ENCODE data around the gene LCE4A.

Gene LCE4A

DNA sequence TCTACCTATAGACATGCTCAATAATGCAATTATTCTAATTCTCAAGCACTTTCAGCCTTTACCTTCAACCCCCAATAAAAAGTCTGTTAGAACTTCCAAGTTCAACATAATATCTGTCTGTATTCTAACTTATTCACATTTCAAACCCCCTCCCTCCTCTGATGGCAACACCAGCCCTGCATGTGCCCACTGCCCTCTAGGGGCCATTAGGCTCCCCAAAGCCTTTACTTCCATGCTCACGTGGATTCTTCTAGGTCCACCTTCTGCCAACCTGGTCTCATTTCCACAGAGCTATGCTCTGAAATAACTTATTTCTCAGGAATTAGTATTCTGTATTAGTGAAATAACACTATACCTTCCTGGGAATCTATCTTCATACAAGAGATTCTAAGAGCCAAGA is 27.7 kb downstream of the LCE4A start:
- H3K9me3 Mint-ChIP-seq: no peaks in the 10 kb centered on the region
- ATAC-seq (no peak), DNase-seq (ENCODE audit: low spot score in 2 of 2) (no peak)
- H3K4me3 Mint-ChIP-seq: no peak overlapping the region
- no peak overlapping the region for H3K27ac Mint-ChIP-seq
- H3K36me3 Mint-ChIP-seq: no peaks in the 10 kb centered on the region
- no peaks in the 10 kb centered on the region for H3K4me1 Mint-ChIP-seq

DNA sequence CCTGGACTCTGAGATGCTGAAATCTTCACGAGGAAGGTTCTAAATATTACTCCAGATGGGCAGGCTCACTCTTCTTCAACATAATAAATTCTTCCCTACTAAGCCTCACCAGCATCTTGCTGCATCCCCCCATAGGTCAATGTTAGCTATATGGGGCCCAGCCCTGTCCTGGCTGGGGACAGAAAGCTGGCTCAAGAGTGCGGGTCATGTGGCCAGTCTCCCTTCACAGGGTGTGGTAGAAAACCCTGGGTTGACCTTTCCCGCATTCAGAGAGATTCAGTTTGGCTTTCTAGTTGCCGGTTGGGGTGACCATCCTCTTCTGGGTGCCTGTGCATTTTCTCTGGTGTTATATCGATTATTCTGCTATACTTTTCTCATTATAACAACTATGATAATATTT is 30.0 kb downstream of the LCE4A start:
- no peak overlapping the region for H3K27ac Mint-ChIP-seq

DNA sequence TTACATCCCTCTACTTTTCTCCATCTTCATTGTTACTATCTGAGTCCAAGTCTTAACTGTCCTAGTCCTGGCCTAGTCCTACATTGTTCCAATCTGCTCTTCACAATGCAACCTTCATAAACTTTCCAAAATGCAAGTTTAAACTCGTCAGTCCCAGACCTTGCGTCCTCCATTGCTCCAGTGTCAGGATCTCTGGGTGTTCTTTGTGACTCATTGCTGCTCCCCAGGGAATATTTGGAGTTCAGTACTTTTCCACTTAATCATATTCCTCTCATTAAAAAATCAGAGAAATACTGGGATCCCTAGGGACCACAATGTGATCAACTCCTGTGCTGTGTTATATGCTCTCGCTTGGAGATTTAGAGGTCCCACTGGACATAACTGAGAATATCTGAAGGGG is 31.9 kb downstream of the LCE4A start:
- Mint-ChIP-seq H3K36me3 (no peaks in the 10 kb centered on the region), H3K9me3 (no peaks in the 10 kb centered on the region), H3K27ac (no peak overlapping the region), H3K4me1 (no peaks in the 10 kb centered on the region), H3K4me3 (no peak overlapping the region)
- no peak for ATAC-seq
- DNase-seq (ENCODE audit: low spot score in 2 of 2): no peak

More for the DNA sequence above, 30.0 kb downstream of the LCE4A start:
- Mint-ChIP-seq H3K36me3 (no peaks in the 10 kb centered on the region), H3K9me3 (no peaks in the 10 kb centered on the region), H3K4me3 (no peak overlapping the region), H3K4me1 (no peaks in the 10 kb centered on the region)
- no peak for DNase-seq (ENCODE audit: low spot score in 2 of 2)
- ATAC-seq: no peak

DNA sequence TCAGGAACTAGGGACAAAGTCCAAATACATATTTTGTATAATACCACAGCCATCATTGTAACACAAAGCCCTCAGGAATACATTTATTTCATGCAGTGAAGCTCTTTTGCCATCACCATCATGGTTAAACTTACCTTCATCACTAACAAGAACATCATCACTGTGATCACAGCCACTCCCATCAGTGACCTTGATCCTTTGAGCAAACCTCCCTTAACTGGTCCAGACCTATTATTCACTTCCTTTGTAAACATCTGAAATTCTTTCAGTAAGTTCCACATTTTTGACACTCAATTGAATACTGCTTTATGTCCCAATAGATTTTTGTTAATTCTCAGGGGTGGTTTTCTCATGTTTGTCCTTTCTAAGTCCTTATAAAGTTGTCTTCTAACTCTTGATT is 33.7 kb downstream of the LCE4A start:
- Mint-ChIP-seq H3K4me1 (no peaks in the 10 kb centered on the region), H3K27ac (no peak overlapping the region), H3K9me3 (no peaks in the 10 kb centered on the region), H3K4me3 (no peak overlapping the region), H3K36me3 (no peaks in the 10 kb centered on the region)
- ATAC-seq (no peak), DNase-seq (ENCODE audit: low spot score in 2 of 2) (no peak)

DNA sequence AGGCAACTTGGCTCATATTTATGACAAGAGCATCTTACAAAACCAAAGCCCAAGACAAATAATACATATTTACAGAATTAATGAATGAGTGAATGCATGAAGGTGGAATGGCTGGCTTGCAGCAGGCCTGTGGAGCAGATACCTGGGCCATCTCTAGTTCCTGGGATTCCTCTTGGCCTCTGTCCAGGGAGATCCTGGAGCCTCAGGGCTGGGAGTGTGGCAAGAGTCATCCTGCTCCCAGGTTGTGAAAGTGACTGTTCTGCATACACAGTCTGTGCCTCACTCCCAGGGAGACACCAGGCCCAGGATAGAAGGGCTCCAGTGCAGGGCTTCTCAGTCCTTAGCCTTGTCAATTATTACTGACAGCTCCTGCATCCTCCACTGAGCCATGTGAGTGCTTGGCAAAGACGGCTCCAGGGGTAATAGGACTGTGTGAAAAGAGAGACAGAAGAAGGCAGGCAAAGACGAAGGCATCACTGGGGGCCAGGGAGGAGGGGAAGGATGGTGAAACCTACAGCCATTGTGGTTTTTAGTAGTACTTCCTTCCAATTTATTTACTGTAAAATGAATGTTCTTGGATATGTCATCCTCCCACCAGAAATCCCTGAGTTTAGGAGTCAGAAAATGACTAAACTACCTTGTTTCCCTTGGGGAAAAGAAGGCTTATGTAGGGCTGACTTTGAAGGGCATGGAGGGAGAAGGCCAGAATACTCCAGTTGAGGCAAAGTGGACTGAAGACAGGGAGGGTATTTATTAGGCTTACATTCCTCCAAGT is 35.6 kb downstream of the LCE4A start:
- ATAC-seq (no peak), DNase-seq (ENCODE audit: low spot score in 2 of 2) (no peak)
- H3K9me3 Mint-ChIP-seq: no peaks in the 10 kb centered on the region
- no peaks in the 10 kb centered on the region for H3K4me1 Mint-ChIP-seq
- H3K4me3 Mint-ChIP-seq: no peak overlapping the region
- H3K36me3 Mint-ChIP-seq: no peaks in the 10 kb centered on the region
- no peak overlapping the region for H3K27ac Mint-ChIP-seq

DNA sequence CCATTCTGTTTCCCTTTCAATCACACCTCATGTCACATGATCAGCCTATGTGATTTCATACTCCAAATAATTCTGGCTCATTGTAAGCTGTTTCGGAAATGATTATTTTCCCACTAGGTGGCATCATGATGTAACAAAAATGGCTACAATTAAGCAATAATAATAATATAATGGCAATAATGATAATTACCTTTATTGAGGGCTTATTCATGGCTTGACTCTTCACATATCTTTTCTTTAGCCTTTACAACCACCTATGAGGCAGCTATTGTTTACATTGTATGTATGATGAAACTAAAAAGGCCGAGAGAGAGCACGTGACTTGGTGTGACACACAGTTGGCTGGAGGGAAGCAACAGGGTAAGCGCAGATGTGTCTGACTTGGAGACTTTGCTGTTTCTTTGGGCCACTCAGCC is 37.3 kb downstream of the LCE4A start:
- H3K36me3 Mint-ChIP-seq: no peaks in the 10 kb centered on the region
- no peak overlapping the region for H3K27ac Mint-ChIP-seq
- ATAC-seq: no peak
- no peak overlapping the region for H3K4me3 Mint-ChIP-seq
- no peaks in the 10 kb centered on the region for H3K9me3 Mint-ChIP-seq
- DNase-seq (ENCODE audit: low spot score in 2 of 2): no peak
- H3K4me1 Mint-ChIP-seq: no peaks in the 10 kb centered on the region

DNA sequence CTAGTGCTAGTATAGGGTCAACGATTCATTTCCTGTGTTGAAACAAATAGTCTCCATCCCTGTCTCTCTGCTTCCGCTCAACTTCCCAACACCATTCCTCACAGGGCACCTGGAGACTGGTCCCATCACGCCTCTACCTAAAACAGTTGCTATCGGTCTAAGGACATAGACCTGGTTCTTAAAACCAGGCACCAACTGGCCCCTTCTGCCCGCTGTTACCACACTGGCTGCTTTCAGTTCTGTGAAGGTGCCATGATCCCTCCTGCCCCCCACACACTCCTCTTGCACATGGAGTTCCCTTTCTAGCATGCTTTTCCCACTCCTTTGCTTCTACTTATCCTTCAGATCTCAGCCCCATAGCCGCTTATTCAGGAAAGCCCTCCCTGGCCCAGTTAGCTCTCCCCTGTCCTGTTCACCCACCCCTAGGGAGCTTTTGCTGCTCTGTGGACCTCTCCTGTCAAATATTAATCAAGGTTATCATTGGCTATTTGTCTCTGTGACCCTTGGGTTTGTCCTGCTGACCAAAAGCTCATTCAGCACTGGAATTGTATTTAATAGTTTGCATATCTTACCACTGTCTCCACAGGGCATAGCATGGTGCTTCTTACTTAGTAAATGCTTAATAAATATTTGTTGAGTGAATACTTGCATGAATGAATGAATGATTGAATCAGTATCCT is 37.9 kb downstream of the LCE4A start:
- DNase-seq (ENCODE audit: low spot score in 2 of 2) (no peak), ATAC-seq (no peak)
- Mint-ChIP-seq H3K27ac (no peak overlapping the region), H3K4me3 (no peak overlapping the region), H3K36me3 (no peaks in the 10 kb centered on the region), H3K9me3 (no peaks in the 10 kb centered on the region), H3K4me1 (no peaks in the 10 kb centered on the region)

DNA sequence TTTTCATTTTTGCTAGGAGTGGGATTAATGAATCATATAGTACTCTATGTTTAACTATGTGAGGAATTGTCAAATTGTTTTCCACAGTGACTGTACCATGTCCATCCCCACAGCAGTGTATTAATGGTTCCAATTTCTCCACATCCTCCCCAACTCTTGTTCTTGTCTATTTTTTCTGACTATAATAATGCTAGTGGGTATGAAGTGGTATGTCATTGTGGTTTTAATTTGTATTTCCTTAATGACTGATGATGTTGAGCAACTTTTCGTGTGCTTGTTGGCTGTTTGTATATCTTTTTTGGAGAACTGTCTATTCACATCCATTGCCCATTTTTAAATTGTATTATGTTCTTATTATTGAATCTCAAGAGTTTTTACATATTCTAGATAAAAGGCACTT is 39.9 kb downstream of the LCE4A start:
- Mint-ChIP-seq H3K4me3 (no peak overlapping the region), H3K27ac (no peak overlapping the region), H3K36me3 (no peaks in the 10 kb centered on the region), H3K9me3 (no peaks in the 10 kb centered on the region), H3K4me1 (no peaks in the 10 kb centered on the region)
- no peak for DNase-seq (ENCODE audit: low spot score in 2 of 2)
- no peak for ATAC-seq

DNA sequence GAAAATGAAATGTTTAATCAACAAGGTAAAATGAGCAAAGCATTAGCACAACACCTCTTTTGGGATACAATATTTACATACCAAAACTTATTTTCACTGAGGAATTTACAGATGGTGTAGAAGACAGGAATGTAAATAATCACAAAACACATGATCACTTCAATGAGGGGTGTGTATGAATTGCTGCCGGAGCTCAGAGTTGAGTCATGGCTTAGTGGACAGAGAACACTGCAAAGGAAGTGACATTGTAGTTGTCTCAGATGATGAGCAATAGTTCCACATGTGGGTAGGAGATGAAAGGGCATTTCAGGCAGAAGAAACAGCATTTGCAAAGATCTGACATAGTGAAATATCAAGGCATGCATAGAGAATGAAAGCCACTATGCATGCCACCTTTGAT is 44.3 kb downstream of the LCE4A start:
- H3K4me3 Mint-ChIP-seq: no peak overlapping the region
- ATAC-seq: peak; percentile 34
- no peaks in the 10 kb centered on the region for H3K9me3 Mint-ChIP-seq
- H3K36me3 Mint-ChIP-seq: no peaks in the 10 kb centered on the region
- no peak overlapping the region for H3K27ac Mint-ChIP-seq
- no peak for DNase-seq (ENCODE audit: low spot score in 2 of 2)
- H3K4me1 Mint-ChIP-seq: no peaks in the 10 kb centered on the region

DNA sequence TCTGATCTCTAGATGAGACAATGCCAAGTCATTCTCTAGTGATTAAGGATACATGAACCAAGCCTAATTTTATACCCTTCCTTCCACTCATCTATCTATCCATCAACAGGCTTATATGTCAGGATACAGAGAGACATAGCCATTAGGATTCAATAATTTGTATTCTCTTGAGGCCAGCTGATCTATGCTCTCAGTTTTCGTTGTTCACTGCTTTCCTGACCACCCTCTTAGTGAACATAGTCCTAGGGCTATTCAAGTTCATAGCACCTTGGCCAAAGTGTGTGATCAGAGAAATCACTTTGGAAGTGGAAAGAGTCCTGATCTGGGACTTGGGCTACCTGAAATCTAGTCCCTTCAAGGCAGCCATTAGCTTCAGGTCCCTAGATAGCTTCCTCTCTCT is 45.6 kb downstream of the LCE4A start:
- Mint-ChIP-seq H3K4me3 (no peak overlapping the region), H3K27ac (no peak overlapping the region), H3K36me3 (no peaks in the 10 kb centered on the region), H3K4me1 (no peaks in the 10 kb centered on the region), H3K9me3 (no peaks in the 10 kb centered on the region)
- no peak for DNase-seq (ENCODE audit: low spot score in 2 of 2)
- no peak for ATAC-seq

DNA sequence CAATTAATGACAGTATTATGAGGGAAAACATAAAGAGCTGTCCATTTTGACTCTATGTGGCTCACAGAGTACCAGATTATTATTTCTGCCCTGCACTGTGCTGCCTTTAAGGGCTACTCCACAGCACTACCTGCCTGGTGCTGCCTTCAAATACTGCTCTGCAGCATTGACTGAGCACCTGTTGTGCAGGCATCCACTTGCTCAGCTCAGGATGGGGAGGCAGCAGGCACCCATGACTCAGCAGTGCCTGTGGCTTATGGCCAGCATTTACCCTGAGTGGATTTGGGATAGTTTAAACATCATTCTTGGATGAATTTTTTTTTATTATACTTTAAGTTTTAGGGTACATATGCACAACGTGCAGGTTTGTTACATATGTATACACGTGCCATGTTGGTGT is 48.9 kb downstream of the LCE4A start:
- Mint-ChIP-seq H3K4me3 (no peak overlapping the region), H3K4me1 (no peaks in the 10 kb centered on the region)
- ATAC-seq: no peak

DNA sequence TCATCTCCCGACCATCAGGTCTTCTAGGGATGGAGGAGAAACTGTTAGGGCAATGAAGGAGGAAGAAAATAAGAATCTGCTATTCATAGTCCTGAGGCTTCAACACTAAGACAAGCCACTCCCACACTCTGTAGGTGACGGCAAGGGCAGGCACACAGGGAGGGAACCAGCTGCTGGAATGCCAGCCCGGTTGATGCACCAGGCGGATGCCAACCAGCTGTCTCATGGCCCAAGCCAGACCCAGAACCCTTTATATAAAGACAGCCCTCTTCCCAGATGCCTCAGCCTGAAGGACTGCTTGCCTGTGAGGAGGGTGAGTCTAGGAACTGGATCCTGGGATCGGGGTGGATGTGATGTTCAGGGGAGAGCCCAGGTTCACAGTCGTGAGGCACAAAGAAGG is 49.8 kb downstream of the LCE4A start, which contains the start of gene KPRP:
Gene KPRP (plus strand): TSS at position 279 of the 400 bp plus-strand sequence. CDS start 1,564 bp downstream, outside the sequence.
- ATAC-seq (peak; percentile 12), DNase-seq (ENCODE audit: low spot score in 2 of 2) (no peak)
- no peak within 1 kb of the TSS for H3K4me3 Mint-ChIP-seq
- H3K36me3 Mint-ChIP-seq: no peaks in the 10 kb centered on the region
- H3K27ac Mint-ChIP-seq: no peak within 1 kb of the TSS
- no peaks in the 10 kb centered on the region for H3K4me1 Mint-ChIP-seq
- no peaks in the 10 kb centered on the region for H3K9me3 Mint-ChIP-seq

More for the DNA sequence above, 48.9 kb downstream of the LCE4A start:
- H3K9me3 Mint-ChIP-seq: no peaks in the 10 kb centered on the region
- no peak overlapping the region for H3K27ac Mint-ChIP-seq
- H3K36me3 Mint-ChIP-seq: no peaks in the 10 kb centered on the region
- no peak for DNase-seq (ENCODE audit: low spot score in 2 of 2)

DNA sequence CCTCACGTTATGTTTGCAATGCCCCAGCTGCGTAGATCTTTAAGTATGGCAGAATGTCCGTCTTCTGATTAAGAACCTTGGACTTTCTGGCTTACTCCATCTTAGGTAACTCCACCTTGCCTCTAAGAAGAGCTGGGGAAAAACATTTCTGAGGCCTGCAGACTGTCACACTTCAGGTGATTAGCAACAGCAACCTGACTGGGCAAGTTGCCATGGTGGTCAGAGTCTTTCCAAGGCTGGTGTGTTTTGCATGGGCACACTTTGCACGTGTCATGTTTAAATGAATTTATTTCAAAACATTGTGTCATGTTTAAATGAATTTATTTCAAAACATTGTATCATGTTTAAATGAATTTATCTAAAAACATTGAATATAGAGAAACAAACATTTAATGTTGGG is 50.7 kb downstream of the LCE4A start:
- Mint-ChIP-seq H3K4me1 (no peaks in the 10 kb centered on the region), H3K27ac (no peak overlapping the region), H3K9me3 (no peaks in the 10 kb centered on the region), H3K4me3 (no peak overlapping the region), H3K36me3 (no peaks in the 10 kb centered on the region)
- ATAC-seq (no peak), DNase-seq (ENCODE audit: low spot score in 2 of 2) (no peak)

All from stimulated activated effector memory CD8-positive, alpha-beta T cell treated with anti-CD3 and anti-CD28 coated beads, Interleukin-12 subunit alpha, Interleukin-12 subunit beta, amount 100 ng/mL, for 72 hours (primary cell).